Activated naive CD4-positive, alpha-beta T cell treated with Interleukin-2 at 50 U/mL for 16 hours (primary cell): Measurements from ENCODE around the gene LY6G6F.

ENCODE experiments used
- DNase-seq: peaks from one replicate; pipeline ENCODE4 v3.0.0-alpha.2; 2020

The LY6G6F gene, protein sequence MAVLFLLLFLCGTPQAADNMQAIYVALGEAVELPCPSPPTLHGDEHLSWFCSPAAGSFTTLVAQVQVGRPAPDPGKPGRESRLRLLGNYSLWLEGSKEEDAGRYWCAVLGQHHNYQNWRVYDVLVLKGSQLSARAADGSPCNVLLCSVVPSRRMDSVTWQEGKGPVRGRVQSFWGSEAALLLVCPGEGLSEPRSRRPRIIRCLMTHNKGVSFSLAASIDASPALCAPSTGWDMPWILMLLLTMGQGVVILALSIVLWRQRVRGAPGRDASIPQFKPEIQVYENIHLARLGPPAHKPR

DNA sequence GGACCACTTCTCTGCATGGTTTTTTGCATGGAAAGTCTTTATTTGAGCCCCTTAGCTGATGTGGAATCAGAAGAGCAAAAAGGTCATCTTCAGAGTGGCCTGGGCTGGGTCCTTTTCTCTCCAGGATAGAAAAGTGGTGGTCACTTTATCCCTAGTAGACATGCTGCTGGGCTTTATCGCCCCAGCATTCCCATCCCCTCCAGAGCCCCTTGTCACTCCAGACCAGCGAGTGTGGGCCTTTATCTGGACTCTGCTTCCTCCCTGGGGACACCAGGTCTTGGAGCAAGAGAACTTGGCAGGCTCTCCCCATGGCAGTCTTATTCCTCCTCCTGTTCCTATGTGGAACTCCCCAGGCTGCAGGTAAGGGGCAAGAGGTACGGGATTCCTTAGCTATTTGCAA is at the start of gene LY6G6F:
Gene LY6G6F (plus strand): TSS at position 268 of the 400 bp plus-strand sequence. CDS start 41 bp downstream, at position 309.
- DNase-seq = no peak

DNA sequence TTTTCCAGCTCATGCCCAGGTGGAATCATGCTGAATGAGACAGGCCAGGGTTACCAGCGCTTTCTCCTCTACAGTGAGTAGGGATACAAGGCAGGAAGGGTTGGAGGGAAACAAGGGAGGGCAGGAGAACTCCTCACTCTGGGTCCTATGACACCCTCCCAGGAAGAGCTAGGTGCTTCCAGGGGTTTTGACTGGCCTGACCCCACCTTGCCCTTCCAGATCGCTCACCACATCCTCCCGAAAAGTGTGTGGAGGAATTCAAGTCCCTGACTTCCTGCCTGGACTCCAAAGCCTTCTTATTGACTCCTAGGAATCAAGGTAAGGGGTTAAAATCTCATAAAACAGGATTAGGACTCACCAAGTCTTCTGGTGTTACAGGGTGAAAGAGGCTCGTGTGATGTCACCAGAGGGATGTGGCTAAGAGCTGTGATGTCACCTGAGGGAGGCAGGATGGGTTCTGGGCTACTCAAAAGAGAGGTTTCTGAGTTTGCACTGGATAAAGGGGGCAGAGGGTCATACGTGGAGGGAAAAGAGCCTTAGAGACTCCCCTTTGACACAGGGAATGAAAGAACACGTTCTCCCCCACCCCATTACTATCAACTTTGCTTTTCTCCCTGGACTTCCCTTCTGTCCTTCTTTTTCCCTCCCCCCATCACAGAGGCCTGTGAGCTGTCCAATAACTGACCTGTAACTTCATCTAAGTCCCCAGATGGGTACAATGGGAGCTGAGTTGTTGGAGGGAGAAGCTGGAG is 49.1 kb upstream of the LY6G6F start:
- peak; percentile 21 for DNase-seq

DNA sequence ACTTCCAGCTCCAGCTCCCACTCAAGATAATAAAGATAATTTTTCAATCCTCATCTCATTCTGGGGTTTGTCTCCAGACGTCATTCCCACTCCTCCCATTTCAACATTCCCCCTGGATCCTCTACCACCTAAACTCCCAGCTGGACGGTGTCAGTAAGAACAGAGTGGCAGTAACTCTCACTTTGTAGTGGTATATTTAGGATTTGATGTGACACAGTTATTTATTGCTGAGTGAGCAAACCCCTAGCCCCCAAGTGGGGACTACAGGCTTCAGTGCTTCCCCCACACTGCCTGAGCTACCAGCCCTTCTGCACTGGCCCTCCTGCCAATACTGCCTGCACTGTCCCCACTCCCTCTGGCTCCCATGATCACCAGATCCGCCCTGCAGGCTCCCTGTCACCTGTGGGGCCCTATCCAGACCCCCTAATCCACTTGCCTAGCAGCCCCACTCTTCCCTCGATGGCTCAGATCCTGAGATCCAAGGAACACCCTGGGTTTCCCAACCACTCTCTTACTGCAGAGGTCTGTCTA is 48.4 kb upstream of the LY6G6F start:
- no peak for DNase-seq

DNA sequence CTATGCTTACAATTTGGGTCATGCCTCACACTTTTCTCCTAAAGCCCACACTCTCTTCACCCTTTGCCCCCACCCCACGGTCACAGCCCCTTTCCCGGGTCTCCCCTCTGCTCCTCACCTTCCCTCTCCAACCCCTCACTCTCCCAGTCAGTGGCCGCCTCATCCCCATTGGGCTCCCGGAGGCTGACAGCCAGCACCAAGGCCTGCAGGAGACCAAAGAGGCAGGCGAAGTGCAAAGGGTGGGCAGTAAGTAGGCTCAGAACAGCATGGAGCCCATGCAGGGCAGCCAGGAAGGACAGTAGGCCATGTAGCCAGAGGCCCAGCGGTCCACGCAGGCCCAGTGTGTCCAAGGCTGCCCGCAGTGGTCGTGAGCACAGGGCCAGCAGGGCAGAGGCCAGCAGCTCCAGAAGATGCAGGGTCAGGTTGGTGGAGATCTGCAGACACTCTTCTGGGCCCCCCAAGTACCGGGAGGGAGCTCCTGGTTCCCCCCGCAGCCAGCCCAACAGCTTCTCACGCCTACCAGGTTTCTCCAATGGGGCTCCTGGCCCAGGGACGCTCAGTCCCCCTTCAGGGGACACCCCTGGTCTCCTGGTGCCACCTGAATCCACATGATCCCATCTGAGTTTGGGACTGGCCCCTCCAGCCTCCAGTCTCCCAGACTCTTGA is 47.5 kb upstream of the LY6G6F start:
- DNase-seq = no peak

DNA sequence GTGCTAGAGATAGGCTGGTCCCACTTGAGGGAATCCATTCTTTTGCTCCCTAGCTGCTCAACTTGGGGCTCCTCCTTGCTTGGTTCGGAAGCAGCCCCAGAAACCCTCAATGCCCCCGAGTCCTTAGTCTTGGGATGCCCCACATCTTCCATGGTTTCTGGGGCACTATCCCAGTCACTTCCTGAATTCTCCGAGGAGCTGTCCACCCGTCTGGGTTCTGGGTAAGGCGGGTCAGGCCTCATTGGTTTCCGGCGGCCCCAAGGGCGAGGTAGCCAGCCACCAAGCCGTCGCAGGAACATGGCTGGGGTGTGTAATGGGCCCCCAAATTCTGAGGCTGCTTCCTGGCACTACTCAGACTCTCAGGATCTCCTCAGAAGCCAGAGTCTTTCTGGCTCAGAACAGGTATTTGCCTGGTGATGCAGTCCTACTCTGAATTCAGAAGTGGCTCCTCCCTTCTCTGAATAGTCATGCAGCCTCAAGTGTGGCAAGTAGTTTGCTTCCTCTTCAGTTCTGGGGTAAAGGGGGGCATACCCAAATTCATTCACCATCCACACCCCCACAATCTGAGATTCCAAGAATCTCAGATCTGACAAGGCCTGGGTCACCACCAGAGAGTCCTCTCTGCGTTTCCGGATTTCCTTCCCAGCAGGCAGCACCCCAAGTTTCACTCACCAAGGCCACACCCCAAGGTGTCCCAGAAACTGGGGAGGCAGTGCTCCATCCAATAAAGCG is 46.9 kb upstream of the LY6G6F start:
- DNase-seq = peak; percentile 34

DNA sequence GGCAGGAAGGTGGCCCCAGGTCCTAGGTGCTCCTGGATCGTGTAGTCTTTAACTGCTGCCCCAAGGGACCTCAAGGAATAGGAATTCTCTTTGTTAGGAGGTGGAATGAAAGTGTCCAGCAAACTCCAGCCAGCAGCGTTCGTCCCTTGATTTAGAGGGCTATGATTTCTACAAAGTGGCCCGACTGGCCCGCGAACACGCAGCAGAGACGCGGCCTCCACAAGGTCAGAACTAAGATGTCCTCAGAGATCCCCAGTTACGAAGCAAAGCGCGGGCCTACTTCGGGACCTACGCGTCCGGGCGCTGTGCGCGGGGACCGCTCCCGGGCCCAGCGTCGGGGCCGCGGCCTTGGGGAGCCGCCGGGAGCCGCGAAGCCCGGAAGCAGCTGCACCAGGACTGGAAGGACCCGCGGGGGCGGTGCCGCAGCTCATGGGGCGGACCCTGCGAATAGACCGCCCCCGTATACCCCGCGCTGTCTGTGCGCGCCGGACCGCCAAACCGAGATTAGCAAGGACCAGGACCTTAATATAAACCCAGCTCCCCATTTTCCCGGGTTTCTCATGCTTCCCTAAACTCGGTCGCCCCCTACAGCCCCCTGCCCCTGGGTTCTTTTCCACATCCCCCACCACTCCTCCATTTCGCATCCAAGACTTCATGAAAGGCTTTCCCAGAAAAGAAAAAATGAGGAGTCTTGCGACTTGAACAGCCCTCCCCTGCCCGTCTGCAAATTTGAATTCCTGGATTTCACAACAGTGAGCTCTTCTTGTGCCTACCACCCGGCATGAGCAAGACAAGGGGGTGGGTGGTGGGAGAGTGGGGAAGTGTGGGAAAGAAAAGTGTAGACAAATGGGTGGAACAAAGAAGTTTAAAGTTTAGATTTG is 46.0 kb upstream of the LY6G6F start, which contains the start of gene C6orf47:
Gene C6orf47 (minus strand): TSS at position 398 of the 881 bp plus-strand sequence. CDS start 831 bp downstream, outside the sequence.
- DNase-seq = peak; percentile 73

DNA sequence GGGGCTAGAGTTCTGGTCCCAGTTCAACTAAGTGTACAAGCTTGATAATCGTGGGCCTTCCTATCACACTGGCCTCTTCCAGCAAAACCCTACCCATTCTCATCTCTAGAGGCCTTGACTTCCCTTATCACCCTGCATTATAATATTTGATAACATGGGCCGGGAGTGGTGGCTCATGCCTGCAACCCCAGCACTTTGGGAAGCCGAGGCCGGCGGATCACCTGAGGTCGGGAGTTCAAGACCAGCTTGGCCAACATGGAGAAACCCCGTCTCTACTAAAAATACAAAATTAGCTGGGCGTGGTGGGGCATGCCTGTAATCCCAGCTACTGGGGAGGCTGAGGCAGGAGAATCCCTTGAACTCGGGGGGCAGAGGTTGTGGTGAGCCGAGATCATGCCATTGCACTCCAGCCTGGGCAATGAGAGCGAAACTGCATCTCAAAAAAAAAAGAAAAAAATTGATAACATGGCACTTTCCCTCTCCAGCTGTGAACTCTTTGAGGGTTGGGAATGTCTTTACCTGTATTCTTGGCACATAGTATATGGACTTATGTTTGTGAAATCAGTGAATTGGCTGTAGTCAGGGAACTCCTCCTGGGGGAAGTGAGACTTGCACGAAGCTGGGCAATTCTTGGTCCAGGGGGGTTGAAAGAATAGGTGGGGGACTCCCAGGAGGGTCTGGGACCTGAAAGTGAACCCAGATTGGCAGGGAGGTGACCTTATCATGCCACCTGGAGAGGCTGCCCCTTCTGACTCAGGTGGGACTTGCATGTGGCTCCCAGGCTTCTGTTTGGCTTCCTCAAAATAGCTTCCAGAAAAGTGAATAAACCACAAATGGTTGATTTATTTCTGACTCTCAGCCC is 45.2 kb upstream of the LY6G6F start:
- DNase-seq = no peak

DNA sequence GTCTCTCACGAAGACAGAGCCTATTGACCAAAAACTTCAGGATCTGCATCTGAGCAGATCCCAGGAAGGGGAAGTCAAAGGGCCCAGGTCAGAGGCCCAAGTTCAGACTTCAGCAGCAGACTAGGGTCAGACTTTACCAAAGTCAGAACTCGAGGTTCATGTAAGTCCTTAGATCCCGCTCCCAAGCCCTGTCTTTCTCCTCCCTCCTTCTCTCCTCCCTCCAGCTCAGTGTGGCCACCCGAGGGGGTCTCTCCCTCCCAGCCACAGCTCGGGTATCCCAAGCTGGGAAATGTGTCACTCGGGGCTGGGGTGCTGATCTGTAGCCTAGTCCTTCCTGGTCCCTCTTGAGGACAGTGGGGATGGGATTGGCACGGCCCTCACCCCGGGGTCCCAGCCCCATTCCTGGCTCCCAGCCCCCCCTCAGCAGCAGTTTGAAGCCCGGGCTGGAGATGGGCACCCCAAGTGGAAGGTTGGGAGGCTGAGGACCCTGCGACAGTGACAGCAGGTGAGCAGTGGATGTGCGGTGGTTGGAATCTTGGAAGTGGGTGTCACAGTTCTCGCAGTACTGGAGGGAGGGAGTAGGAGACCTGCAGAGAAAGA is 44.4 kb upstream of the LY6G6F start:
- DNase-seq = no peak

DNA sequence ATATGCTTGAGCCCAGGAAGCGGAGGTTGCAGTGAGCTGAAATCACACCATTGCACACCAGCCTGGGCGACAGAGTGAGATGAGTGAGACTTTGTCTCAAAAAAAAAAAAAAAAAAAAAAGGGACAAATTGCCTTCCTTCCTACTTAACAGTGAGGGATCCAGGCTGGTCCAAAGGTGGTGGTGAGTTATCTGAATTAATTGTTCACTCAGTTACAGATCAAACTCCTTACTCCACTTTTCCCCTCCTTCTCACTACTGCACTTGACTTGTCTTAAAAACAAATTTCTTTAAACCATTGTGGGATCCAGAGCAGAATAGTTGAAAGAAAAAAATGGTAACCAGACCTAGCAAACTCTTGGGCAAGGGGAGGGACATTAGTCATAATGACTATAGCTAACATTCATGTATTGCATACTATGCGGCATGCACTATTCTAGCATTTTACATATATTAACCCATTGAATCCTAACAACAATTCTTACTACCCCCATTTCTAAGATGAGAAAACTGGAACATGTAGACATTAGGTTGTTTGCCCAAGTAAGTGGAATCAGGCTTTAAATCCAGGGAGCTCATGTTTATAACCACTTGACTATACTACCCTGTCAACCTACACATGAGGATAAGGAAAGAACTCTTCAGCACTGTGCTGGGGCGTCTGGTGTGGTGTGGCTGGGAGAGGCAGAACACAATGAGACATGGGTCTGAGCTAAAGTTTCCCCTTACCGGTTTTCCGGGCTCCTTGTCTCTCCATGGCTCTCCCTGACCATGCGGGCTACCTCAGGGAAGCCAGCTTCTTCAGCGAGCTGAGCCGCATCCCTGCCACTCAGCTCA is 43.3 kb upstream of the LY6G6F start:
- DNase-seq = no peak

DNA sequence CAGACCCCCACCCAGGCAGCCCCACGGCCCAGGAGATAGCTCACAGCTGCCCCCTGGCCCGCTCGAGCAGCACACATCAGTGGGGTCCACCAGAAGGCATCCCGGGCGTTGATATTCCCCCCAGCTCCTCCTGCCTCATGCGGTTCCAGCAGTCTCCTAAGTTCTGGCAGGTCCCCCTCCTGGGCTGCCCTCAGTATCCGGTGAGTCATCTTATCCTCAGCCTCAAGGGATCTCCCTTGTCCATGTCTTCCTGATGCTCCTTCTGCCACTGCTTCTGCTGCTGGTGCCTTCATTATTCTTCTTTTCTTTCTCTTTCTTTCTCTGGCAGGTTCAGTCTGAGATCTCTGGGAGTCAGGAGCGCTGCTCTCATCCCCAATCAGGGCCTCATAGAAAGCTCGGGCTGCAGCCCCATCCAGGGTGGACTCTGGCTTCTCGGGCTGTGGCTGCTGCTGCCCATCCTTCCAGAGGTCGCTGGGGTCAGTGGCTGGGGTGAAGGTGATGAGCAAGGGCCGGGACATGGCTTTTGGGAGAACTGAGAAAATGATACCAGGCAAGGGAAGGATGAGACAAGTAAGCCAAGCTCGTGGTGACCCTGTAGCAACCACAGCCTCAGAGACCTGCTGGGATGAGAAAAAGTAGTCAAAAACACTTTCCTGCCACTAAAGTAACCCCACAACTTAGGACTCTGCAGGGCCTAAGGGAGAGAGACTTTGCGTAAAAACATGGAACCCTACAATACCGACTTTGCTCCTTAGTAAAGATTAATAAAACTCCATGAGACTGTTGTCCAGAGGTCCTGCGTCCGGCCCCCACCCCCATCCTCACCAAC is 42.5 kb upstream of the LY6G6F start:
- DNase-seq = peak; percentile 6

DNA sequence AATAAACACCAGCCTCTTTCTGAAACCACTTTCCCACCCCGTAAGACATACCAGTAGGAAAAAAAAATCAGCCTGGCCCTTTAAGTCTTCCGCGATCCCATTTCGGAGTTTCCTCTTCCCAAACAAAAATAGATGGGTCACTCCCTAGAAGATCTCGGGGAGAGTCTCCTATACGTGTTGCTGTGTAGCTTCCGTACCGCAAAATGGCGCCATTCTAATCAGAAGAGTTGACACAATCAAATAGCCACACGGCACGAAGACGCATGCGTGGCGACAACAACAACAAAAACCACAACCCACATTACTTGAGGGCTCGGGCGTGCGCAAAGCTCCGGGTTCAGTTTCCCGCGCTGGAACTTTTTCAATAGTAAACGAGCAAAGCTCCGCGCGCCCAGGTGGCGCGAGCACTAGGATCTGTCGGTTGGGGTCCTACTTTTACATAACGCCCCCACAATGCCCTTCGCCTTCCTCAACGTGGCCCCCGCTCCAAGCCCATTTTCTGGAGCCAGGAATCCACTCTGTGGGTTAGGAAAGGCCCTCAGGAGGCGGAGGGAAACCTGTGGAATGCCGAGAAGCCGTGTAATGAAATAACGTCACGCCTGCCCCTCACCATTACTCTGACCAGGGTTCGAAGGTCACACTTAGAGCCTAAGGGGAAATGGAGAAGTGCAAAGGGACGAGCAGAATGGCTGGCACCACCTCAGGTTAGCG is 41.7 kb upstream of the LY6G6F start, which contains the start of gene GPANK1:
Gene GPANK1 (minus strand): TSS at position 208 of the 711 bp plus-strand sequence. CDS start 519 bp downstream, outside the sequence.
- DNase-seq = peak; percentile 89

DNA sequence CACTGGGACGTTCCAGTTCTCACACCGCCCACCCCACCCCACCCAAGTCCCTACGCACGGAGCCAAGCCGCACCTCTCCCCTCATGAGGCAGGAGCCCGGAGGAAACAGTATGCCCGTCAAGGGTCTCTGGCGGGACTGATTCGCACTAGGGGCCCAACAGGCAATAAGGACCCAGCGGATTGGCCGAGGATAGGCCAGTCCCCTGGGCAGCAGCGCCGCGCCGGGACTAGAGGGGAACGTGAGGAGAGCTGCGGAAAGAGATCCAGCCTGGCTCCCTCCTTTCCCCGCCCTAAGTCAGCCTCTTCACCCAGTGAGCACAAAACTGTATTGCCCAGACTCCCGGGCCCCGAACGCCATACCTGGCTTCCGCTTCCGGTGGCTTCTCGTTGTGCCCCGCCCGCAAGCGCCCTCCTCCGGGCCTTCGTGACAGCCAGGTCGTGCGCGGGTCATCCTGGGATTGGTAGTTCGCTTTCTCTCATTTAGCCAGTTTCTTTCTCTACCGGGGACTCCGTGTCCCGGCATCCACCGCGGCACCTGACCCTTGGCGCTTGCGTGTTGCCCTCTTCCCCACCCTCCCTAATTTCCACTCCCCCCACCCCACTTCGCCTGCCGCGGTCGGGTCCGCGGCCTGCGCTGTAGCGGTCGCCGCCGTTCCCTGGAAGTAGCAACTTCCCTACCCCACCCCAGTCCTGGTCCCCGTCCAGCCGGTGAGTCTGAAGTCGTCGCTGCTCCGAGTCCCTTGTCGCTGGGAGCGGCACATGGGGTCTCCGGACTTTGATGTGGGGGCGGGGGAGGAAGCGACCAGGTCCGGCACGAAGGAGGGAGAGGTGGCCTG is 40.9 kb upstream of the LY6G6F start, which contains the start of gene CSNK2B:
Gene CSNK2B (plus strand): TSS at position 580 of the 836 bp plus-strand sequence. CDS start 752 bp downstream, outside the sequence.
- DNase-seq = peak; percentile 99

DNA sequence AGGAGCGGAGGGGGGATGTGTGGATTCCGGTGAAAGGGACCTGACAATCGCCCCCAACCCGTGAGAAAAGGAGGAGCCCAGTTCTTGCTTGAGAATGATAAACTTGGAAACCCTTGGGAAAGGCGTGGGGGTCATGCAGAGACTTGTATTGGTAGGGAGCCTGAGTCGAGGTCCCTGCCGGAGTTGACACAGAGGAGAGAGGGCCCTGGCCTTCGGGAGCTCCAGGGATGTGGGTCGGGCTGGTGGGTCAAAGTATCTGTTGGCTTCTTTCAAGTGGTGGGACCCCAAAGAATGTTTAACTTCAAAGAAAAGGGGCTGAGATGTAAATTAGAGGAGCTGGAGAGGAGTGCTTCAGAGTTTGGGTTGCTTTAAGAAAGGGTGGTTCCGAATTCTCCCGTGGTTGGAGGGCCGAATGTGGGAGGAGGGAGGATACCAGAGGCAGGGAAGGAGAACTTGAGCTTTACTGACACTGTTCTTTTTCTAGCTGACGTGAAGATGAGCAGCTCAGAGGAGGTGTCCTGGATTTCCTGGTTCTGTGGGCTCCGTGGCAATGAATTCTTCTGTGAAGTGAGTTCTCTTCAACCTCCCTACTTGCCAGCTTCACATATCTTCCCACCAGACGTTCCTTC is 40.2 kb upstream of the LY6G6F start:
- DNase-seq = no peak

DNA sequence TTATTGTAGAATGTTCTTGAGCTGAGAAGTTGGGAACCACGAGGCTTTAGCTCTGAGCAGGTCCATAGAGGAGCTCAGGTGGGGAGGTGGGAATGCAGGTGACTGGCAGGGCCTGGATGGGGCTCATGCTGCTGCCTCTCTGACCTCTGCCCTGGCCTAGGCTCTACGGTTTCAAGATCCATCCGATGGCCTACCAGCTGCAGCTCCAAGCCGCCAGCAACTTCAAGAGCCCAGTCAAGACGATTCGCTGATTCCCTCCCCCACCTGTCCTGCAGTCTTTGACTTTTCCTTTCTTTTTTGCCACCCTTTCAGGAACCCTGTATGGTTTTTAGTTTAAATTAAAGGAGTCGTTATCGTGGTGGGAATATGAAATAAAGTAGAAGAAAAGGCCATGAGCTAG is 37.0 kb upstream of the LY6G6F start, which contains the start of gene LY6G5B:
Gene LY6G5B (plus strand): TSS at position 301 of the 400 bp plus-strand sequence. CDS start 975 bp downstream, outside the sequence.
- DNase-seq = no peak

DNA sequence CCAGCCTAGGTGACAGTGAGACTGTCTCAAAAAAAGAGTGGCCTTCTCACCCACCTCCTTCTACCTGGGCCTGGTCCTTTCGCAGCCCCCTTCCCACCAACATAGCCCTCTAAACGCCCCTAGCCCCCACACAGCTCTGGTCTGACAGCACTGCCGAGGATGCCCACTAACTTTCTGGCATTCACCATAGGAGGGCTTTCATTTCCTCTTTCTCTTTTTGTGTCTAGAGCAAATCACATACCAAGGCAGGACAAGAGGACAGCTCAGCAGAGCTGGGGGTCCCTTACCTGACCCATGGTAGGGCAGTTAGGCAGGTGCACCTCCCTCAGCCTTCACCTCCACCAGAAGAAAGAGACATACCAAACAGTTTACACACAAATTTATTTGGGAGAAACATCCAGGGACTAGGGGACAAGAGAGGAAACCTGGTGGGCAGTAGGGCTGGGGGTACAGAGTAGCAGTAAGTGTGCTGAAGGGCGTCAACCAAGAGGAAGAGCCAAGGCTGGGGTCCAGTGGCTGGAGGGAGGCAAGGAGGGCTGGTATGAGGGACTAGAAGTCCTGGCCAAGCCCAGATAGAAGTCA is 30.3 kb upstream of the LY6G6F start:
- no peak for DNase-seq
